Muscle of leg (tissue), 11 donors: Measurements from ENCODE around the gene KIR3DL2. TPM values are rescaled to one million over a fixed set of nuclear protein-coding genes. Genes with fewer than 3 reads are reported as not detected.
"Not testable (repeated sequence)": the region's sequence is repeated elsewhere in the genome, so short reads cannot be mapped to it uniquely, and the experiment has no call there.

Experiments
- DNase-seq: peaks from one replicate; pipeline ENCODE4 v3.0.0; 2013
- H3K27ac ChIP-seq: one replicate; pipeline ENCODE4 v1.5.1; 2013; ENCODE audit warnings: mild to moderate bottlenecking, low read length, control low read depth
- H3K27me3 ChIP-seq: one replicate; pipeline ENCODE4 v1.6.1; 2013; ENCODE audit warnings: low read length; ENCODE audit not compliant: control insufficient read depth, insufficient read depth
- H3K36me3 ChIP-seq: one replicate; pipeline ENCODE4 v1.6.1; 2013; ENCODE audit warnings: low read length; ENCODE audit not compliant: control insufficient read depth, insufficient read depth
- H3K4me1 ChIP-seq: one replicate; pipeline ENCODE4 v1.6.1; 2013; ENCODE audit warnings: low read length; ENCODE audit not compliant: control insufficient read depth, insufficient read depth
- H3K4me3 ChIP-seq: one replicate; pipeline ENCODE4 v1.5.1; 2013; ENCODE audit warnings: low read length, control low read depth
- H3K9me3 ChIP-seq: replicated peaks from 2 replicates; pipeline ENCODE4 v1.6.1; 2013; ENCODE audit warnings: low read depth, low read length; ENCODE audit not compliant: control insufficient read depth
- WGBS: methylation state at CpG from one replicate; pipeline ENCODE4 v1.1.5; 2013; ENCODE audit warnings: missing lambda C conversion rate; ENCODE audit not compliant: insufficient coverage; 5-methylcytosine and 5-hydroxymethylcytosine counted together
- polyA plus RNA-seq, 8 donors: library from polyadenylated mRNA; unstranded; fragments of 120-200 nt; gene quantifications; one replicate each; pipeline versions ENCODE4 v1.2.1 to v1.2.3, GENCODE V29; 2013; ENCODE audit warnings: inconsistent platforms in 1 of 8, low replicate concordance in 1 of 8; ENCODE audit not compliant: insufficient read length in 8 of 8, insufficient read depth in 1 of 8
- total RNA-seq: library from RNA; stranded (reverse); fragments of 120-200 nt; gene quantifications from one replicate; pipeline ENCODE4 v1.2.4, GENCODE V29; 2013

KIR3DL2 gene
- total and polyA plus RNA-seq, 9 donors: not detected

DNA sequence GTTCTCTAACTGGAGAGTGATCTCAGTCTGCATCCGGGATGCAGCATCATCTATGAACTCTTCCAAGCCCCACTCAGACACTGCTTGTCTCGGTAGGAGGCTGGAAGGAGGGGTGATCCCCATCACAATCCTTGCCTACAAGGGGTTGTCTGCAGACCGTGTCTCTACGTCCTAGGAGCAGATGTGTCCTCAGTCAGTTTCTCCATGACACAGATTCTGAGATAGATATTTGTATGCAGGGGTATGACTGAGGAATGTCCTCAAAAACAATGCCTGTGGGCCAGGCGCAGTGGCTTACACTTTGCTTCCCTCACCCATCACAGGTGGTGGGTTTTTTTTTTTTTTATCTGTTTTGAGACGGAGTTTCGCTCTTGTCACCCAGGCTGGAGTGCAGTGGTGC lies 56.6 kb downstream of the KIR3DL2 start:
- H3K4me3 ChIP-seq: no peak overlapping the region
- H3K4me1 ChIP-seq: no peaks in the 10 kb centered on the region
- no peaks in the 10 kb centered on the region for H3K27me3 ChIP-seq
- no CpG with 5 or more reads among the region's 7 CpGs for WGBS
- DNase-seq: no peak
- no peaks in the 10 kb centered on the region for H3K9me3 ChIP-seq
- no peak overlapping the region for H3K27ac ChIP-seq
- no peaks in the 10 kb centered on the region for H3K36me3 ChIP-seq

DNA sequence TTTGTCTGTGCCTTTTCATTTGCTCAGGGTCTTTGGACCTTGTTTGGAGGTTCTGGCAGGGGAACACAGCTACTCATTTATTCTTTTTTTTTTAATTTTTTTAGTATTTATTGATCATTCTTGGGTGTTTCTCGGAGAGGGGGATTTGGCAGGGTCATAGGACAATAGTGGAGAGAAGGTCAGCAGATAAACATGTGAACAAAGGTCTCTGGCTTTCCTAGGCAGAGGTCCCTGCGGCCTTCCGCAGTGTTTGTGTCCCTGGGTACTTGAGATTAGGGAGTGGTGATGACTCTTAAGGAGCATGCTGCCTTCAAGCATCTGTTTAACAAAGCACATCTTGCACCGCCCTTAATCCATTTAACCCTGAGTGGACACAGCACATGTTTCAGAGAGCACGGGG lies 57.7 kb downstream of the KIR3DL2 start:
- DNase-seq, H3K36me3 ChIP-seq, H3K27me3 ChIP-seq, H3K4me3 ChIP-seq, H3K4me1 ChIP-seq, H3K27ac ChIP-seq, H3K9me3 ChIP-seq: not testable (repeated sequence)
- WGBS: no CpG with 5 or more reads among the region's 5 CpGs

Other genes with a start within 250 kb of the KIR3DL2 start
- gene LILRB1, start 220.0 kb upstream of the KIR3DL2 start, total RNA-seq: 0.53 TPM
- gene LILRB1, start 220.0 kb upstream of the KIR3DL2 start, polyA plus RNA-seq: 1 to 10 TPM in 7 of 8 donors, under 1 TPM in 1; 0.98 to 2.1 (median 1.2) TPM
- gene LILRB4, start 187.5 kb upstream of the KIR3DL2 start, total RNA-seq: 0.71 TPM
- gene LILRB4, start 187.5 kb upstream of the KIR3DL2 start, polyA plus RNA-seq: 1 to 10 TPM in 6 of 8 donors, under 1 TPM in 2; 0.93 to 2.1 (median 1.2) TPM
- not detected for gene KIR3DL3, start 126.0 kb upstream of the KIR3DL2 start, total RNA-seq
- gene KIR3DL3, start 126.0 kb upstream of the KIR3DL2 start, polyA plus RNA-seq: not detected
- gene KIR2DL3, start 111.9 kb upstream of the KIR3DL2 start, total RNA-seq: not detected
- not detected for gene KIR2DL3, start 111.9 kb upstream of the KIR3DL2 start, polyA plus RNA-seq
- gene KIR2DL1, start 80.7 kb upstream of the KIR3DL2 start, total RNA-seq: not detected
- gene KIR2DL1, start 80.7 kb upstream of the KIR3DL2 start, polyA plus RNA-seq: under 1 TPM in 1 of 8 donors, not detected in 7; 0.12 TPM
- gene KIR2DL4, start 46.8 kb upstream of the KIR3DL2 start, total RNA-seq: 0.04 TPM
- gene KIR2DL4, start 46.8 kb upstream of the KIR3DL2 start, polyA plus RNA-seq: not detected
- gene KIR3DL1, start 34.0 kb upstream of the KIR3DL2 start, total RNA-seq: not detected
- gene KIR3DL1, start 34.0 kb upstream of the KIR3DL2 start, polyA plus RNA-seq: under 1 TPM in 1 of 8 donors, not detected in 7; 0.12 TPM
- not detected for gene KIR2DS4, start 17.8 kb upstream of the KIR3DL2 start, total RNA-seq
- under 1 TPM in 2 of 8 donors, not detected in 6; 0.07 to 0.13 TPM for gene KIR2DS4, start 17.8 kb upstream of the KIR3DL2 start, polyA plus RNA-seq
- gene FCAR, start 23.8 kb downstream of the KIR3DL2 start, total RNA-seq: not detected
- under 1 TPM in 7 of 8 donors, not detected in 1; 0.12 to 0.56 (median 0.44) TPM for gene FCAR, start 23.8 kb downstream of the KIR3DL2 start, polyA plus RNA-seq
- not detected for gene NCR1, start 55.7 kb downstream of the KIR3DL2 start, total RNA-seq
- gene NCR1, start 55.7 kb downstream of the KIR3DL2 start, polyA plus RNA-seq: under 1 TPM in 7 of 8 donors, not detected in 1; 0.08 to 0.44 (median 0.14) TPM
- not detected for gene NLRP7, start 97.1 kb downstream of the KIR3DL2 start, total RNA-seq
- under 1 TPM in 2 of 8 donors, not detected in 6; 0.08 to 0.09 TPM for gene NLRP7, start 97.1 kb downstream of the KIR3DL2 start, polyA plus RNA-seq
- 1.3 TPM for gene NLRP2, start 115.9 kb downstream of the KIR3DL2 start, total RNA-seq
- gene NLRP2, start 115.9 kb downstream of the KIR3DL2 start, polyA plus RNA-seq: 1 to 10 TPM in 4 of 8 donors, under 1 TPM in 4; 0.31 to 3.5 (median 0.96) TPM
- 0.09 TPM for gene GP6, start 187.8 kb downstream of the KIR3DL2 start, total RNA-seq
- under 1 TPM in 7 of 8 donors, not detected in 1; 0.10 to 0.56 (median 0.20) TPM for gene GP6, start 187.8 kb downstream of the KIR3DL2 start, polyA plus RNA-seq
- gene RDH13, start 212.7 kb downstream of the KIR3DL2 start, total RNA-seq: 11.5 TPM
- gene RDH13, start 212.7 kb downstream of the KIR3DL2 start, polyA plus RNA-seq: 10 to 100 TPM in 7 of 8 donors, 1 to 10 TPM in 1; 7.2 to 16.7 (median 12.1) TPM
- 2.3 TPM for gene EPS8L1, start 225.4 kb downstream of the KIR3DL2 start, total RNA-seq
- 1 to 10 TPM; 2.0 to 8.4 (median 4.2) TPM for gene EPS8L1, start 225.4 kb downstream of the KIR3DL2 start, polyA plus RNA-seq